Measurements from ENCODE around the gene KIAA1755. TPM values are rescaled to one million over a fixed set of nuclear protein-coding genes. Genes with fewer than 3 reads are reported as not detected.

KIAA1755 gene
- total RNA-seq, 1 donor from 2014 or later: 0.22 TPM

GRCh38 chr20:38269715-38270114 is 9.2 kb upstream of the KIAA1755 start:
- TF ChIP-seq EZH2phosphoT487 (IDR thresholded peaks at IDR 0.05) (no peak), CTCF (IDR thresholded peaks at IDR 0.05) (no peak), EZH2 (IDR thresholded peaks at IDR 0.05) (no peak)
- Mint-ChIP-seq H3K27me3 (ENCODE audit: insufficient read depth, low read depth) (peaks cover 8% of the 10 kb centered on the region), H3K27ac (no peak overlapping the region), H3K9me3 (peaks cover 8% of the 10 kb centered on the region), H3K36me3 (peaks cover 2% of the 10 kb centered on the region), H3K4me1 (peaks cover 2% of the 10 kb centered on the region), H3K4me3 (no peak overlapping the region)
- Histone ChIP-seq H3K79me2 (ENCODE audit: low read depth) (no peaks in the 10 kb centered on the region), H3K36me3 (no peaks in the 10 kb centered on the region), H3K27me3 (peaks cover 5% of the 10 kb centered on the region), H4K20me1 (ENCODE audit: low read depth) (no peaks in the 10 kb centered on the region), H2AFZ (replicated peaks) (no peak overlapping the region), H3K4me1 (no peaks in the 10 kb centered on the region), H3K4me2 (no peak overlapping the region), H3K27ac (no peak overlapping the region), H3F3A (ENCODE audit: low read depth) (no peaks in the 10 kb centered on the region), H3K9ac (no peak overlapping the region), H3K4me3 (no peak overlapping the region), H3K9me3 (ENCODE audit: low read depth) (no peaks in the 10 kb centered on the region)
- no peak for DNase-seq (ENCODE audit: low spot score)

GRCh38 chr20:38269040-38269439 is 8.5 kb upstream of the KIAA1755 start:
- H3K4me3 ChIP-seq: no peak overlapping the region
- Mint-ChIP-seq H3K9me3 (peaks cover 10% of the 10 kb centered on the region), H3K4me1 (peaks cover 2% of the 10 kb centered on the region), H3K27ac (no peak overlapping the region), H3K4me3 (no peak overlapping the region), H3K36me3 (peaks cover 3% of the 10 kb centered on the region), H3K27me3 (ENCODE audit: insufficient read depth, low read depth) (peaks cover 5% of the 10 kb centered on the region)
- H3F3A ChIP-seq (ENCODE audit: low read depth): no peaks in the 10 kb centered on the region
- H3K4me1 ChIP-seq: no peaks in the 10 kb centered on the region
- no peak overlapping the region for H3K27ac ChIP-seq
- no peaks in the 10 kb centered on the region for H3K36me3 ChIP-seq
- H4K20me1 ChIP-seq (ENCODE audit: low read depth): no peaks in the 10 kb centered on the region
- DNase-seq (ENCODE audit: low spot score): no peak
- H3K27me3 ChIP-seq: peaks cover 5% of the 10 kb centered on the region
- TF ChIP-seq CTCF (IDR thresholded peaks at IDR 0.05): no peak
- TF ChIP-seq EZH2 (IDR thresholded peaks at IDR 0.05): no peak
- TF ChIP-seq EZH2phosphoT487 (IDR thresholded peaks at IDR 0.05): no peak
- H3K9ac ChIP-seq: no peak overlapping the region
- H2AFZ ChIP-seq (replicated peaks): no peak overlapping the region
- no peak overlapping the region for H3K4me2 ChIP-seq
- H3K9me3 ChIP-seq (ENCODE audit: low read depth): no peaks in the 10 kb centered on the region
- H3K79me2 ChIP-seq (ENCODE audit: low read depth): no peaks in the 10 kb centered on the region

- peaks cover 5% of the 10 kb centered on the region for H3K27me3 ChIP-seq
- Mint-ChIP-seq H3K9me3 (peaks cover 10% of the 10 kb centered on the region), H3K27me3 (ENCODE audit: insufficient read depth, low read depth) (peaks cover 5% of the 10 kb centered on the region), H3K4me1 (peaks cover 4% of the 10 kb centered on the region), H3K4me3 (no peak overlapping the region), H3K36me3 (peaks cover 3% of the 10 kb centered on the region), H3K27ac (no peak overlapping the region)
- no peak overlapping the region for H3K9ac ChIP-seq
- H4K20me1 ChIP-seq (ENCODE audit: low read depth): no peaks in the 10 kb centered on the region
- no peaks in the 10 kb centered on the region for H3K4me1 ChIP-seq
- no peak for DNase-seq (ENCODE audit: low spot score)
- H3K79me2 ChIP-seq (ENCODE audit: low read depth): no peaks in the 10 kb centered on the region
- H3K27ac ChIP-seq: no peak overlapping the region
- H3K9me3 ChIP-seq (ENCODE audit: low read depth): no peaks in the 10 kb centered on the region
- H2AFZ ChIP-seq (replicated peaks): no peak overlapping the region
- H3K4me3 ChIP-seq: no peak overlapping the region
- no peaks in the 10 kb centered on the region for H3F3A ChIP-seq (ENCODE audit: low read depth)
- TF ChIP-seq EZH2phosphoT487 (IDR thresholded peaks at IDR 0.05) (no peak), CTCF (IDR thresholded peaks at IDR 0.05) (no peak), EZH2 (IDR thresholded peaks at IDR 0.05) (no peak)
- H3K36me3 ChIP-seq: no peaks in the 10 kb centered on the region
- H3K4me2 ChIP-seq: no peak overlapping the region
Observed at GRCh38 chr20:38267901-38268514, 7.5 kb upstream of the KIAA1755 start.

Data from neural progenitor cell (in vitro differentiated cells).